NB4 (cell line): ENCODE measurements around the gene CSRP2.

Experiments used
- DNase-seq: peaks from one replicate; pipeline ENCODE4 v3.0.0; 2010; ENCODE audit warnings: low read depth
- H3K4me3 ChIP-seq: one replicate; pipeline ENCODE4 v1.5.1; 2011; ENCODE audit warnings: mild to moderate bottlenecking, low read depth, low read length, moderate library complexity
- CTCF ChIP-seq: IDR thresholded peaks from one replicate; pipeline ENCODE4 v1.5.1; 2012; ENCODE audit warnings: low read depth, low read length
- MAX ChIP-seq: IDR thresholded peaks from 2 replicates; pipeline ENCODE4 v1.6.1; 2011; ENCODE audit warnings: low read depth, low read length
- MYC ChIP-seq: IDR thresholded peaks from 2 replicates; pipeline ENCODE4 v1.6.1; 2011; ENCODE audit warnings: low read depth, low read length
- POLR2A ChIP-seq: IDR thresholded peaks from 2 replicates; pipeline ENCODE4 v1.6.1; 2011; ENCODE audit warnings: mild to moderate bottlenecking; ENCODE audit not compliant: insufficient read length; ENCODE audit errors: extremely low read depth

Gene CSRP2

GRCh38 chr12:76878899-76879709 lies at the start of gene CSRP2:
CSRP2 (minus strand) TSS chr12:76879019; CDS start chr12:76866260, 12,759 bp downstream.
- peak; percentile 74 for DNase-seq
- TF ChIP-seq POLR2A, result no peak
- no peak for TF ChIP-seq MAX
- TF ChIP-seq MYC, result no peak
- no peak for TF ChIP-seq CTCF
- peak within 1 kb of the TSS; percentile 27 for H3K4me3 ChIP-seq

DNA sequence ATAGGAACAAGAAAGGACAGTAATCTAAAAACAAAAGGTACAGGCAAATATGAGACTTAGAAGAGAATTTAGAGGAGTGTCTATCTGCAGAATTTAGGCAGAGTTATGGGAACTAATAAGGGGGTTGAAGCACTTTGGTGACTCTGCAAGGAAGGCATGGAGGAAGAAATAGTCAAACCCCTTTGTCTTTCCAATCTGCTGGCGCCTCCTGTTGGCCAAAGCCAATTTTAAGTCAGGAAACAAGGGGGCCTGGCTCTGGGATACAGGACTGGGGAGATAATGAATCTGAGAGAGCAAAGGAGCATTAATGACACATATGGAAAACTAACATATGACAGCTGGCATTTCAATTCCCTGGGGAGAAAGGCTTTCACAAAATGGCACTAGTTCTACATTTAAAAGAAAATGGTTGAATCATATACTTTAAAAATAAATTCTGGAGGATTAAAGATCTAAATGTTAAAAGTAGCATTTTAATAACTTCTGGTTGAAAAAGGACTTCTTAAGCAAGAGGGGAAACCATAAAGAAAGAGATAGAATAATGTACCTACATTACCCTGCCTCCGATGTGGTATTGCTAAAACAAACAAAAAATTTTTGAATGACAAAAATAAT lies 48.5 kb upstream of the CSRP2 start:
- DNase-seq, result peak; percentile 51
- H3K4me3 ChIP-seq, result no peak overlapping the region
- TF ChIP-seq MYC (no peak), CTCF (peak; percentile 57)

GRCh38 chr12:76925135-76925534 lies 46.3 kb upstream of the CSRP2 start:
- no peak overlapping the region for H3K4me3 ChIP-seq
- DNase-seq, result no peak
- TF ChIP-seq CTCF, result no peak
- TF ChIP-seq POLR2A, result no peak
- TF ChIP-seq MAX, result no peak
- no peak for TF ChIP-seq MYC

- TF ChIP-seq MAX (no peak), MYC (no peak), CTCF (no peak), POLR2A (no peak)
- DNase-seq, result no peak
- no peak overlapping the region for H3K4me3 ChIP-seq
Measured at GRCh38 chr12:76922866-76923265, 44.0 kb upstream of the CSRP2 start.

DNA sequence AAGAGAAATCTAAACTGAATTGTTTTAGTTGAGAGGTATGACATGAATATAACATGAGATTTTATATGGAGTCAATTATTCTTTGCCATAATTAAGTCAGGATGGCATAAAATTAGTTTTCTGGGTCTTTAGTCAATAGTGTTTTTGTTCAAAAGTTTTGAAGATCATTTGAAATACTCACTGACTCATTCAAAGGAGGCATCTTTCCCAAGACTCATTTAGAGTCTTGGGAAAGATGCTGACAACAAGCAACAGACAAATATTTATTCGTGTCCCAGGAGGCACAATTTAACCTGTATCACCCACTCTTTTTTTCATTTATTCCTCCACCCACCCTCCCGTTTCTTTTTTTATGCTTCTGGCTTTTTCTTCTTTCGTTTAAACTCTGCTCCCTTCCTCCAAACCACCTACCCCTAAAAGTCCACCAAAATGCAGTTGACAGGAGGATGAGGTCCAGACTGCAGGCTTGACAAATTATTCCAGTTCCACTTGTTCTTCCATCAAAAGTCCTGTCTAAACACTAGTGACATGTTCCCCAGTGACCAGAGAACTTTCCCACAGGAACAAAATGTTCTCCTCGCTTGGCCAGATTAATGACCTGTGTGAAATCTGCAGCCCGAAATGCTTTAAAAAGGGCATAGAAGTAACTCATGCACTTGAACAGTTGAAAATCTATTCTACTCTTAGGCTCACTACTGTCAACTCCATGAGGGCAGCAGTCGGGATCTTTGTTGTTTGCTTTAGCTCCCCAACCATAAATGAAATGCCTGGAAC lies 43.3 kb upstream of the CSRP2 start:
- no peak for DNase-seq
- H3K4me3 ChIP-seq, result no peak overlapping the region
- TF ChIP-seq MAX (no peak), MYC (no peak), POLR2A (no peak), CTCF (no peak)
